HTR-8/SVneo (cell line): ENCODE results near the gene NIT2.

Source experiments
- DNase-seq: peaks from one replicate; pipeline ENCODE4 v3.0.0; 2011; ENCODE audit warnings: low spot score, mixed read lengths; ENCODE audit not compliant: insufficient read length
- FAIRE-seq: peaks from 2 replicates; lab custom pipeline; 2011; peaks lifted over from hg19 to GRCh38; lab: Jason Lieb, UNC

NIT2 gene

DNA sequence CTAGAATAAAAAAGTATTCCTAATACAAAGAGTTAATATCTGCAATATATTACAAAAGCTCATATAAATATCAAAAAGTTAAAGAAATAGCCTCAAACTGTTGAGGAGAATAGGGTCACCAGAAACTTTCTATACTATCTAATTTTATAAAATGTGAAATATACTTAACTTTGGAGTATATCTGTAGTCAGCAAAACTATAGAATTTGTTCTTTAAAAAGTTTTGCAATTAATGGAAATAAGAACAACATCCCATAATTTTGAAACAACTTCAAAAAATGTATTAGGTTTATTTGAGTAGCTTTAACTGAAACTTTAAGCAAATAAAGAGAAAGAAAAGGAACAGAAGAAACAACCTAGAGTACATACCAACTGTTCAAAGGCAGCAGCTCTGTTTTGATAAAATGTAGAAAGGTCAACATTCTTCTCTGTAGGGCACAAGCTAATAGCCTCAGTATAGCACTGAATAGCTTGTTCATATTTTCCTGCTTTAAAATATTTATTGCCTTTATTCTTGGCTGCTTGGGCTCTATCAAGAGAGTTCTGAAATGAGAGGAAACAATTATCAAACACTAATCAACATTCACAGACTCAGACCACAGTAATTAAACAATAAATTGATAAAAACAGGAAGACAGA lies 52.0 kb downstream of the NIT2 start:
- FAIRE-seq (no peak), DNase-seq (no peak)

DNA sequence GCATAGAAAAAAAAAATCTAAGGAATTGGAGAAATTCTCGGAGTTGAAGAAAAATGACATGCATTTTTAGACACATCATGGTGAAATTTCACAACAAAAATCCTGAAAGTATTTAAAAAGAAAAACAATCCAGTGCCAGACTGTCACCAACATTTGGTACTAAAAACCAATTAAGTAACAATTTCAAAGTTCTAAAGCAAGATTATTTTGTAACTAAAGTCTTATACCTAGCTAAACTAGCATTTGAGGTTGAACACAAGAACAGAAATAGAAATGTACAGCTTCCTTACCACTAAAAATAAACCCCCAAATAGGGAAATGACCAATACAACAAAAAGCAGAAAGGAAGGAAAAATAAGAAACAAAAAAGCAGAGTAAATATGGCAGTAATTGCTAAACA lies 54.5 kb downstream of the NIT2 start:
- no peak for FAIRE-seq

DNA sequence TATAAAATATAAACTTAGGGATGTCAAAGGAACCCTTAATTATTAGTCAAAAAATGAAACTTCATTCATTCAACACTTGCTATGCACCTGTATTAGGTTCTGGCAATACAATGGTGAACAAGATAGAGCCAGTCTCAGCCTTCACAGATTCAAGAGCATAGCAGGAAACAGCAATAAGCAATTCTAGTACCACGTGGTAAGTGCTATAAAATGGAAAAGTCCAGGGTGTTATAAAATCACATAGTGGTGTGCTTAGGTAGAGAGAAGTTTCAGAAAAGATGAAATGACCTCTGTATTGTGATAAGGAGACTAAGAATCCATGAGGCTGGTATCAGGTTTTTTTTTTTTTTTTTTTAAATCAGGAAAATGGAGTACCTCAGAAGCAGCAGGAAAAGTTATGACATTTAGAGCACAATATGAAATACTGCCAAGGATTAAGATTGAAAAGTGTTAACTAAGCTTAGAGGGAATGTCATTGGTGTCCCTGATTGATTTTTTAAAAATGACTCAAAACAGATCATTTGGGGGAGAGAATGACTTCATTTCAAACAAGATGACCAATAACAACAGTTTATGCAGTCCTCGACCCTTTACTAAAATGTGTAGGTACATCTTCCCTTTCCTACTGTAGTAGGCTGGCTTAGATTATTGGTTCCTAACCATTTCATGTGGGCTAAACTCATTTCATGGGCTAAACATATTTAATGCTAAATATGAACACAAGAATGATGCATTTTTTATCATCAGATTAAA lies 61.3 kb downstream of the NIT2 start:
- FAIRE-seq, result no peak
- no peak for DNase-seq

More for the DNA sequence above, 54.5 kb downstream of the NIT2 start:
- no peak for DNase-seq

DNA sequence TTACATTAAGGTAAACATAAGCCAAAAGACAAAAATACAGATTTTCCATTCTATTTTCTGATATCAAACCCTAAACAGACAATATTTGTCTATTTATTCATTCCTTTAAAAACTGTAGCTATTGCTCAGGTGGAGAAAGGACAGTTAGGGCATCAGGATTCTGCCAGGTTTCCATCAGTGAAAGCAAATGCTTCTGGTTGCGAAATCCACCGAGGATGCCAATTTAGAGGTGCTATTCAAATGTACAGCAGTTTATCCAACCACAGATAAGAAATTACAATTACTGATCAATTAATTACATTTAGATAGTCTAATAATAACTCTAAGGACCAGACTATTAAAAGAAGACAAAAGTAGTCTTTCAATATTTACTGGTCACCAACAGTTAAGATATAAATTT lies 62.4 kb downstream of the NIT2 start:
- no peak for FAIRE-seq

DNA sequence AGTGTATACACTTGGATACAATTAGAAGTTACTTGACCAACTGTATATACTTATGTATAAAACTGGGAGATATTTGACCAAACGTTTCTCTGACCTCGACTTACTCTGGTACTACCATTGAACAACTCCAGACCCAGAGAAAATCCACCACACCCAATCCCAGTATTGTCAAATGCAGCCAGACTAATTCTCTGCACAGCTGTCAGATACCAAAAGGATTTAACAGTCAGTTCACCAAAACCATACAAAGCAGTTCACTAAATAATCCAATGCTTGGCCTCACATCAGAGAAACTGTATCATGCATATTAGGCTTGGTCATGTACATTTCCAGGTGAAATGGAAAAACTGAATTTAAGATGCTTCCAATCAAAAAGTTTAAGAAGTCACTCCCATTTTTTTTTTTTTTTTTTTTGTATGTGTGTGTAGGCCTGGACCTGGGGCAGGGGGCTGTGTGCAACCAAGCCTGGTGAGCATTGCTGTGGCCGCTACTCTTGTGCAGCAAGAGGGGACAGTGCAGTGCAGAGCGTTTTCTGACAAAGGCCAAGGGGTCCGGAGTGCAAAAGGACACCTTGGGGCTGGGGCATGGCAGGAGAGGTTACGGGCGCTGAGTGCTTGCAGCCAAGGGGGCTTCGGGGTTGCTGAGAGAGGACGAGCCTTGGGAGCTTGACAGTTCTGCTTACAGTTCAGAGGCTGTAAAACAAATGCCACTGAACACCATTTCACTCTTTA lies 64.9 kb downstream of the NIT2 start:
- FAIRE-seq (no peak), DNase-seq (no peak)

More for the DNA sequence above, 62.4 kb downstream of the NIT2 start:
- no peak for DNase-seq

DNA sequence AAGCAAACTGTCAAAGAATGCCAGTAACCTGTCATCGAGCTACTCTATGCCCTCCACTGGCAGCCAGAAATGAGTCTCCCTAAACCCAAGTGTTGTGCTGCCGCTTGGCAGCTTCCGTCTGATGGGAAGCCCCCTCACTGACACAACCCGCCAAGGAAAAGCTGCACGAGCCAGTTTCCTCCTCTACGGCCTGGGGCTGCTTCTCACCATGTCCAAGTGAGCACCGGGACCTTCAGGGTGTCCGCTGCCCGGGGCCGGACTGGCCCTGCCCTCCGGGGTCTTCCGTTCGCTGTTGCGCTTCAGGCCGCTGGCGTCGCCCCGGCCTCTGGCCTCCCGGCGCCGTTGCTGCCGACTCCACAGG lies 65.8 kb downstream of the NIT2 start:
- DNase-seq, result no peak
- no peak for FAIRE-seq

DNA sequence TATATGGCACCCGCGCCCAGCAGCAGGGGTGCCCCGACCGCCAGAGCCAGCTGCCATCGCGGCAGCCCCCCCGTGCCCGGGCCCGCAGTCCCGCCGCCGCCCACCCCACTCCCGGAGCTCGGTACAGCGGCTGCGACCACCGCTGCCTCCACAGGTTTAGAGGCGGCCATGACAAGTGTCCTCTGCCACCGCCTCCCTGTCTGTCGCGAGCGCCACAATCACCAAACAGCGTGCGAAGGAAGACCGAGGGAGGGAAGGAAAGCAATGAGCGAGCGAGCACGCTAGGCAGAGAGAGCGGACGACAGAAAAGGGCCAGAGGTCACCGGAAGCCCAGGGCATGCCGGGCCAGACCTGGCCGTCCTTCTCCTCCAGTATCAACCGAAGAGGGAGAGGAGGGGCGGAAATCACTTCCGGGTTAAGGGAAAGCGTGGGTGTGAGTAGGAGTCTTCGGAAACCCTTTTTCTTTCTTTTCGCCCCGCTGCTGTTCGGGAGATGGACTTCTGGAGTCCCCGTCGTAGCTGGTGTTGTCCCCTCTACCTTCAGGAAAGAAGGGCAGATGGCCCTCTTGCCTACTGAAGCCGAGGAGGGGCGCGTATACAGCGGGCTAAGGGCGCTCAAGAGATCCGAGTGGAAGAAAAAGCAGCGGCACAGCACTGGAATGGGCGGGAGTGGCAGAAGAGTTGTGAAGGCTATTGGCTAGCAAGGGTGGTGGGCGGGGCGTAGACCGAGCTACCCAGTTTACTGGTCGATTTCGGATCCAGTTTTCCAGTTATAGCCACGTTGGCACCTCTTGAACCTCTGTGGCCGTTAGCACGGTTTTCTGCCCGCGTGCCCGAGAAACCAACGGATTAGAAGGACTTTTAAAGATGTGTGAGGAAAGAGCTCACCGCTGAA lies 66.5 kb downstream of the NIT2 start, which contains the start of the genes LNP1 and TOMM70:
Gene LNP1 (plus strand): TSS at position 760 of the 894 bp plus-strand sequence. CDS start 28,191 bp downstream, outside the sequence.
Gene TOMM70 (minus strand): TSS at position 310 of the 894 bp plus-strand sequence. CDS start 140 bp downstream, at position 170.
- FAIRE-seq, result peak; percentile 72

DNA sequence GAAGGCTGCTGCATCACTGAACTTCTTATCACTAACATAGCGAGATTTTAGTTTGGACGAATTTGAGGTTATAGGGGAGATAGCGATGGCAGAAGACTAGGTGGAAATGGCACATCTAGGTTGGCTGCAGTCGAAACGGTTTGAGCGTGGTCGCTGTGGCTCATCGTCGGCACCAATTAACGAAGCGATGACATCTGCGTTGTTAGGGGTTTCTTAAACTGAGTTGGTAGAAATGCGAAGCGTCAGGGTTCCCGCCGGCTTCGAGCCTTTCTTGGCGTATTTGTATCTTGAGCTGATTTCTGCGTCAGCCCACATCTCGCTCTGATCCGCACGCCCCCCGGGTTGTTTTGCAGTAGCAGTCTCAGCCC lies 67.1 kb downstream of the NIT2 start:
- no peak for FAIRE-seq
- DNase-seq, result peak; percentile 22

More for the DNA sequence above, 66.5 kb downstream of the NIT2 start, which contains the start of the genes LNP1 and TOMM70:
- DNase-seq, result peak; percentile 93

DNA sequence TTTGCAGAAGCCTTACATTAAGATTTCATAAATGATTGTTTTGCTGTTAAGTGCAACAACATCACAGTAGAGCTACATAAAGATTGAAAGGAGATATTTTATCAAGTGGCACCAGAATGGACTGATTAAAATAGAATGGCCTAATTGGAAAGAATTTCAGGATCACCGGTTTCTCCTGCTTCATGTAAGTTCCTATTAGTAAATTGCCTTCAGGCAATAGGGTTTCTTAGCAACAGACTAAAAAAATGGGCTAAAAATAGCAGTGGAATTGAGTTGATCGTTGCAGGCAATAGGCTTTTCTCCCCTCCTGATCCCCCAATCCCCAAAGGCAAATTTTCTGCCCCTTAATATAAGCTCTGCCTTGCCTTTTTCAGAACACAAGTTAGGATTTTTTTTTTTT lies 67.7 kb downstream of the NIT2 start:
- no peak for FAIRE-seq

DNA sequence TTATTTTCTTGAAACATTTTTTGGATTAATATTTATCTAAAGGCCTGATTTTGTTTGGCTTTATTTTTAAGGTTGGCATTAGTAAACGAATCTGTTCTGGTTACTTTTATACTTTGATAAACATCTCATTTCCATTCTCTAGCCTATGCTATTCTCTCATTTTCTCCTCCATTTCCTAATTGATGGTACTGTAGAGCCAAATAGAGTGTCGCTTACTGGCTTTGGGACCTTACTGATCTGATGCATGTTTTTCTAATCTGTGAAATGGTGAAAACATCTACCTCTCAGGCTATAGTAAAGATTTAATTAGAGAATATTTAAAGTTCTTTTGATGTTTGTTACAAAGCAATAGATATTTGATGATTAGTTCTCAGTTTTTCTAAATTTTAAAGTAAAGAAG lies 68.3 kb downstream of the NIT2 start:
- no peak for DNase-seq
- no peak for FAIRE-seq

More for the DNA sequence above, 67.7 kb downstream of the NIT2 start:
- DNase-seq, result no peak

DNA sequence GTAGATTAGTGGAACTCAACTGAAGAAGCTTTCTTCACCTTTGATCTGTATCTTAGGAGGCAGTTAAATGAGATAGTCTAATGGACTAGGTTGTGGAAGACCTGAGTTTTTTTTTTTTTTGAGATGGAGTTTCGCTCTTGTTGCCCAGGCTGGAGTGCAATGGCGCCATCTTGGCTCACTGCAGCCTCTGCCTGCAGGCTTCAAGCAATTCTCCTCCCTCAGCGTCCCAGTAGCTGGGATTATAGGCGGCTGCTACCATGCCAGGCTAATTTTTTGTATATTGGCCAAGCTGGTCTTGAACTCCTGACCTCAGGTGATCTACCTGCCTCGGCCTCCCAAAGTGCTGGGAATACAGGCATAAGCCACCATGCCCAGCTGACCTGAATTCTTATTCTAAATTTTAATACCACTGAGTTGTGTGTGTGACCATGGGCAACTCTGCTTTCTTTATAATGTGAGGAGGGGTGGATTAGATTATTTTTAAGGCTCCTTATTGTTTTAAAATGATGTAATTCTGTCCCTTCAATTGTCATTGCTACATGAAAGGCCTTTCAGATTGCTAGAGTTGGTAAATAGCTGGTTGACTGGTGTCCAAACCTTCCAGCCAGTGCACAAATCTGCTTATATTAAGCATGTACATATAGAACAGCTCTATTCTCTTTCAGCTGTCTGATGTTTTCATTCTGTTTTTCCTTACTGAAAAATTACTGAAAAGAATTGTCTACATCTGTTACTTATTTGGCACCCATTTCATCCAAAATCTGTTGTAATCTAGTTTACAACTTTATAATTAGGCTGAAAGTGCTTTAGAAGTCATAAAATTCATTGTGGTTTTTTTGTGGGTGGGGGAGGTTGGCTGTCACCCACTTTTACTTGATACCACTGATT lies 69.0 kb downstream of the NIT2 start:
- DNase-seq, result no peak

DNA sequence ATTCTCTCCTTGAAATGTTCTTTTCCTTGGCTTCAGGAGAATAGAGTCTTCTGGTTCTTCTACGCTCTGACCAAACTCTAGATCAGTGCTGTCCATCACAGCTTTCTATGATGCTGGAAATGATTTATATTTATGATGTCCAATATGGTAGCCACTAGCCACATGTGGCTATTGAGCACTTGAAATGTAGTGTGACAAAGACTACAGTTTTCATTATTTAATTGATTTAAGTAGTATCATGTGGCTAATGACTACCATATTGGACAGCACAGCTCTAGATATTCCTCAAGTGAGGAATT lies 69.6 kb downstream of the NIT2 start:
- FAIRE-seq (no peak), DNase-seq (no peak)

More for the DNA sequence above, 69.0 kb downstream of the NIT2 start:
- no peak for FAIRE-seq

DNA sequence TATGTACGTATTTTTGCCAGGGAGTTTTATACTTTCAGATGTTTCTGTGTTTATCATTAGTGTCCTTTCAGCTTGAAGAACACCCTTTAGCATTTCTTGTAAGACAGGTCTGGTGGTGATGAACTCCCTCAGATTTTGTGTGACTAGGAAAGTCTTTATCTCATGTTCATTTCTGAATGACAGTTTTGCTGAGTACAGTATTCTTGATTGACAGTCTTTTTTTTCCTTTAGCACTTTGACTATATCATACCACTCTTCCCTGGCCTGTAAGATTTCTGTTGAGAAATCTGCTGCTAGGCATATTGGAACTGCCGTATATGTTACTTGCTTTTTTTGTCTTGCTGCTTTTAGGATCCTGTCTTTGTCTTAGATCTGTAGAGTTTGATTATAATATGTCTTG lies 72.6 kb downstream of the NIT2 start:
- FAIRE-seq (no peak), DNase-seq (no peak)

DNA sequence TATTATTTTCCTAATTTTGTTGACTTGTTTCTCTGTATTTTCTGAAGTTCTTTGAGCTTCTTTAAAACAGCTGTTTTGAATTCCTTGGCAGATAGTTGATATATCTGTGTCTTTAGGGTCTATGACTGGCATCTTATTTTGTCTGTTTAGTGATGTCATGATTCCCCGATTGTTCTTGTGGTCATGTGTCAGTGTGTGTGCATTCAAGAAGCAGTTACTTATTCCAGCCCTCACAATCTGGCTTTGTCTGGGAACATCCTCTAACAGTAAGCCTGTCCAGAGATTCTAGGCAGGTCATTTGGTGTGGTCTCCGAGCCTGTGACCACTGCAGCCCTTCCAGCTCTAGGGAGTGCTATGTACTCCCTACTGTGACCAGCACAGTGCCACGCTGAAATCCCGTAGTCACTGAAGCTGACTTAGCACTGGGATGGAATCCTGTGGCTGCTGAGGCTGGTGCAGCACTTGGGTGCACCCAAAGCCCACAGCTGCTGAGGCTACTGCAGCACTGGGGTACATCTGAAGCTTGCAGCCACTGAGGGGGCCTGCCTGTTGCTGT lies 73.5 kb downstream of the NIT2 start:
- DNase-seq (no peak), FAIRE-seq (peak; percentile 20)
